DND-41 (cell line): ENCODE results near the gene TCEANC2.

Source experiments
- ATAC-seq: fragments of 200-7000 bp; cut with Tn5 transposase; 3 replicates; pipeline ENCODE4 v1.9.1; 2021; ENCODE audit warnings: low read depth; ENCODE audit not compliant: insufficient read depth
- DNase-seq: peaks from one replicate; pipeline ENCODE4 v3.0.0-alpha.2; 2020
- H2AFZ ChIP-seq: 2 replicates; pipeline ENCODE4 v1.6.0; 2012; ENCODE audit warnings: low read depth, low read length
- H3K27ac ChIP-seq: 2 replicates; pipeline ENCODE4 v1.5.1; 2012; ENCODE audit warnings: low read length, inconsistent platforms
- H3K27me3 ChIP-seq: fragments of 200-600 bp; sonication (generic); 2 replicates; pipeline ENCODE4 v1.6.0; 2012; ENCODE audit warnings: low read length, mild to moderate bottlenecking, inconsistent platforms; ENCODE audit not compliant: insufficient read depth, poor library complexity
- H3K36me3 ChIP-seq: 2 replicates; pipeline ENCODE4 v1.5.1; 2012; ENCODE audit warnings: low read length, inconsistent platforms; ENCODE audit not compliant: insufficient read depth
- H3K4me1 ChIP-seq: 2 replicates; pipeline ENCODE4 v1.5.1; 2012; ENCODE audit warnings: mild to moderate bottlenecking, low read length; ENCODE audit not compliant: insufficient read depth
- H3K4me2 ChIP-seq: 2 replicates; pipeline ENCODE4 v1.6.0; 2012; ENCODE audit warnings: mild to moderate bottlenecking, moderate library complexity, low read length, inconsistent platforms; ENCODE audit not compliant: insufficient read depth
- H3K4me3 ChIP-seq, 2 experiments: fragments of 200-600 bp in 1 of 2; shearing (Covaris generic) in 1 of 2; 2 replicates each; pipeline ENCODE4 v1.5.1; 2012 to 2016; ENCODE audit warnings: inconsistent platforms in 2 of 2, low read length in 2 of 2, mild to moderate bottlenecking in 2 of 2, low read depth in 1 of 2, moderate library complexity in 1 of 2
- H3K79me2 ChIP-seq: 2 replicates; pipeline ENCODE4 v1.6.0; 2012; ENCODE audit warnings: low read length, inconsistent platforms; ENCODE audit not compliant: insufficient read depth
- H3K9ac ChIP-seq: 2 replicates; pipeline ENCODE4 v1.6.0; 2012; ENCODE audit warnings: low read depth, mild to moderate bottlenecking, inconsistent platforms, low read length, moderate library complexity
- H3K9me3 ChIP-seq: 2 replicates; pipeline ENCODE4 v1.5.1; 2012; ENCODE audit warnings: low read length, moderate library complexity, mild to moderate bottlenecking, inconsistent platforms; ENCODE audit not compliant: insufficient read depth, severe bottlenecking
- H4K20me1 ChIP-seq: 2 replicates; pipeline ENCODE4 v1.6.0; 2012; ENCODE audit warnings: low read length; ENCODE audit not compliant: insufficient read depth
- EZH2 ChIP-seq: IDR thresholded peaks from 3 replicates; pipeline ENCODE4 v1.6.1; 2012; ENCODE audit warnings: borderline replicate concordance, low read depth, mild to moderate bottlenecking, moderate library complexity, low read length, inconsistent platforms; ENCODE audit not compliant: severe bottlenecking
- TF ChIP-seq, protein P1 (sequence below): IDR thresholded peaks from 2 replicates; pipeline ENCODE4 v1.5.1; 2012; ENCODE audit warnings: borderline replicate concordance, low read length, moderate library complexity, mild to moderate bottlenecking; ENCODE audit not compliant: poor library complexity, severe bottlenecking; ENCODE audit errors: extremely low read depth

Gene TCEANC2

DNA sequence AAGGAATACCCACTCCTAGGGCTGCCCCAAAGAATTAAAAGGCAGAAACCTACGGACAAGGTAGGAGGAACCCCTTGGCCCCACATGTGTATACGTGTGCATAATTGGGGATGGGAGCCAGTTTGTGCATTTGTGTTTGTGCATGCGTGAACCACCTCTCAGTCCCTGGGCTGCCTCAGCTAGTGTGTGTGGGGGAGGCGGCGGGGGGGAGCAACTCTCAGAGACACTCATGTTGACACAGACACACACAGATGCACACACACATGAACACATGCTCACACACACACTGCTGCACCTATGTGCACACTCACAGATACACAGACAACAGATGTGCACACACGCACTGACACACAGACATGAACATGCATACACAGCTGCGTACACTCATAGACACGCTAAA is 40.5 kb upstream of the TCEANC2 start:
- H4K20me1 ChIP-seq, result no peaks in the 10 kb centered on the region
- no peaks in the 10 kb centered on the region for H3K79me2 ChIP-seq
- no peak overlapping the region for H3K9ac ChIP-seq
- ATAC-seq (no peak), DNase-seq (peak; percentile 0)
- H2AFZ ChIP-seq, result no peak overlapping the region
- H3K4me2 ChIP-seq, result no peak overlapping the region
- no peak overlapping the region for H3K4me3 ChIP-seq
- H3K9me3 ChIP-seq, result no peaks in the 10 kb centered on the region
- H3K4me1 ChIP-seq, result no peaks in the 10 kb centered on the region
- H3K36me3 ChIP-seq, result no peaks in the 10 kb centered on the region
- H3K27ac ChIP-seq, result no peak overlapping the region
- TF ChIP-seq, protein P1, sequence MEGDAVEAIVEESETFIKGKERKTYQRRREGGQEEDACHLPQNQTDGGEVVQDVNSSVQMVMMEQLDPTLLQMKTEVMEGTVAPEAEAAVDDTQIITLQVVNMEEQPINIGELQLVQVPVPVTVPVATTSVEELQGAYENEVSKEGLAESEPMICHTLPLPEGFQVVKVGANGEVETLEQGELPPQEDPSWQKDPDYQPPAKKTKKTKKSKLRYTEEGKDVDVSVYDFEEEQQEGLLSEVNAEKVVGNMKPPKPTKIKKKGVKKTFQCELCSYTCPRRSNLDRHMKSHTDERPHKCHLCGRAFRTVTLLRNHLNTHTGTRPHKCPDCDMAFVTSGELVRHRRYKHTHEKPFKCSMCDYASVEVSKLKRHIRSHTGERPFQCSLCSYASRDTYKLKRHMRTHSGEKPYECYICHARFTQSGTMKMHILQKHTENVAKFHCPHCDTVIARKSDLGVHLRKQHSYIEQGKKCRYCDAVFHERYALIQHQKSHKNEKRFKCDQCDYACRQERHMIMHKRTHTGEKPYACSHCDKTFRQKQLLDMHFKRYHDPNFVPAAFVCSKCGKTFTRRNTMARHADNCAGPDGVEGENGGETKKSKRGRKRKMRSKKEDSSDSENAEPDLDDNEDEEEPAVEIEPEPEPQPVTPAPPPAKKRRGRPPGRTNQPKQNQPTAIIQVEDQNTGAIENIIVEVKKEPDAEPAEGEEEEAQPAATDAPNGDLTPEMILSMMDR, result no peak
- no peak for TF ChIP-seq EZH2
- peaks cover 2% of the 10 kb centered on the region for H3K27me3 ChIP-seq

DNA sequence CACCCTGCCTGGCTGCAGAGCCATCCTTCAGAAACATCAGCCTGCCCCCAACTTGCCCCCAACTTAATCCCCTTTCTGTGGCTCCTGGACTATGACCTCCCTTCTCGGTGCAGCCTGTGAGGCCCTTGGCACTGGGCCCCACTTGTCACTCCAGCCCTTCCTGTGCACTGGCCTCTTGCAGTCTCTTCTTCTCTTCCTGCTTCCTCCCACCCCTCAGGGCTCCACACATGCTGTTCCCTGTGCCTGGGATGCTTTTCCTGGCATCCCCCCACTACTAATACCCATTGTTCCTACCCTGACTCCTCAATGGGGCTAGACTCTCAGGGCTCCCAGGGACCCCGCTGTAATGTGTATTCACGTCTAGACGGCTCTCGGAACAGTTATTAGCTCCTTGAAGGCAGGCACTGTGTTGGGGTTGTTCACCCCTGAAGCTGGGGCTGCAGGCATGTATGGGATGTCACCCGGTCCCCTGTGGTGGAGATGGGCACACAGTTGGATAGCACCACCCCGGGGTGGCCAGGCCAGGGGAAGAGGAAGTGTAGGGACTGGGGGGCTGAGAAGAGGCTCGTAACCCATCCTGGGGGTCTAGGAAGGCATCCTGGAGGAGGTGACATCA is 39.9 kb upstream of the TCEANC2 start:
- no peaks in the 10 kb centered on the region for H3K4me1 ChIP-seq
- H3K4me3 ChIP-seq, result no peak overlapping the region
- H4K20me1 ChIP-seq, result no peaks in the 10 kb centered on the region
- DNase-seq, result peak; percentile 1
- no peak overlapping the region for H3K27ac ChIP-seq
- no peak for ATAC-seq
- no peak overlapping the region for H2AFZ ChIP-seq
- no peak overlapping the region for H3K4me2 ChIP-seq
- no peaks in the 10 kb centered on the region for H3K36me3 ChIP-seq
- no peaks in the 10 kb centered on the region for H3K9me3 ChIP-seq
- no peak overlapping the region for H3K9ac ChIP-seq
- H3K27me3 ChIP-seq, result peaks cover 7% of the 10 kb centered on the region
- no peaks in the 10 kb centered on the region for H3K79me2 ChIP-seq
- no peak for TF ChIP-seq EZH2
- TF ChIP-seq, protein P1, result no peak

DNA sequence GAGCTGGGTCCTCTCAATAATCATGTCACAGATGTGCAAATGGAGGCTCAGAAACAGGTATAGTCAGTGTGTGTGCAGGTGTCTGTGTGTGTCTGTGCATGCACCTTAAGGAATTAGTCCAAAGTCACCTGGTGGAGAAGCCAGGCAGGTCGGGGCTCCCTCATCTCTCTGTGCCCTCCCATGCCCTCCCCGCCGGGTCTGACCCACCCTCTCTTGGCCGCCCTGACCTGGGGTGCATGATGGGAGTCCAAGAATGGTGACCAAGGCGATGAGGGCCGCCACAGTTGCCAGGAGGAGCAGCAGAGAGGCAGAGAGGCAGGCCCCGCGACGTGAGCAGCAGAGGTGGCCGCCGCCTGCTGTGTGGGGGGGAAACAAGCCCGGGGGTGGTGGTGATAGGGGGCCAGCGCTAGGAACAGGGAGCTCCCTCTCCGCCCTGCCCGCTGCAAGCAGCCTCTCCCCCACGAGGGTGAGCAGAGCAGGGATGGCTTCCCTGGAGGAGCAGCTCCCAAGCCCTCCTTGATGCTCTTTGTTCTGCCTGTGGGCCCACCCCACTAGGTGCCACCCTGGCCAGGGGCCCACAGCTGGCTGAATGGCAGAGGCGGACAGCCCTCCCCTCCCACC is 39.3 kb upstream of the TCEANC2 start:
- no peak overlapping the region for H2AFZ ChIP-seq
- H3K4me1 ChIP-seq, result no peaks in the 10 kb centered on the region
- no peaks in the 10 kb centered on the region for H4K20me1 ChIP-seq
- H3K79me2 ChIP-seq, result no peaks in the 10 kb centered on the region
- H3K4me2 ChIP-seq, result no peak overlapping the region
- no peak; the same call in 2 of the 3 replicates for ATAC-seq
- H3K4me3 ChIP-seq, result no peak overlapping the region
- peak; percentile 1 for DNase-seq
- H3K27ac ChIP-seq, result no peak overlapping the region
- H3K9ac ChIP-seq, result no peak overlapping the region
- TF ChIP-seq EZH2, result no peak
- H3K27me3 ChIP-seq, result peaks cover 7% of the 10 kb centered on the region
- H3K36me3 ChIP-seq, result no peaks in the 10 kb centered on the region
- H3K9me3 ChIP-seq, result no peaks in the 10 kb centered on the region
